NCI-H2107 (cell line): ENCODE measurements around the gene SDK2.

ENCODE experiments used
- DNase-seq: peaks from one replicate; lab custom pipeline; 2025; lab: John Stamatoyannopoulos, UW

The SDK2 gene

GRCh38 chr17:73364155-73364522 is 280.1 kb downstream of the SDK2 start:
- no peak for DNase-seq

GRCh38 chr17:73363442-73364154 is 280.6 kb downstream of the SDK2 start:
- no peak for DNase-seq

- DNase-seq: no peak
These were observed 281.5 kb downstream of the SDK2 start for GRCh38 chr17:73362697-73363096.

GRCh38 chr17:73360961-73361761 is 283.1 kb downstream of the SDK2 start:
- DNase-seq: no peak

- peak; percentile 51 for DNase-seq
These were observed 284.2 kb downstream of the SDK2 start for GRCh38 chr17:73359987-73360410.

- DNase-seq: no peak
These were observed 284.9 kb downstream of the SDK2 start for GRCh38 chr17:73359352-73359751.

- DNase-seq: no peak
These were observed 285.6 kb downstream of the SDK2 start for GRCh38 chr17:73358668-73359067.

- DNase-seq: no peak
These were observed 286.3 kb downstream of the SDK2 start for GRCh38 chr17:73357981-73358380.

- no peak for DNase-seq
These were observed 286.9 kb downstream of the SDK2 start for GRCh38 chr17:73357318-73357717.

GRCh38 chr17:73356561-73357170 is 287.6 kb downstream of the SDK2 start:
- DNase-seq: no peak

- no peak for DNase-seq
These were observed 289.6 kb downstream of the SDK2 start for GRCh38 chr17:73354423-73355284.

GRCh38 chr17:73352261-73352660 is 292.0 kb downstream of the SDK2 start:
- no peak for DNase-seq

GRCh38 chr17:73351764-73352163 is 292.5 kb downstream of the SDK2 start:
- no peak for DNase-seq

GRCh38 chr17:73350864-73351263 is 293.4 kb downstream of the SDK2 start:
- no peak for DNase-seq

GRCh38 chr17:73349647-73350046 is 294.6 kb downstream of the SDK2 start:
- no peak for DNase-seq

- no peak for DNase-seq
These were observed 295.1 kb downstream of the SDK2 start for GRCh38 chr17:73349138-73349537.

- no peak for DNase-seq
These were observed 295.5 kb downstream of the SDK2 start for GRCh38 chr17:73348829-73349095.

GRCh38 chr17:73348018-73348828 is 296.0 kb downstream of the SDK2 start:
- no peak for DNase-seq

GRCh38 chr17:73347351-73347750 is 296.9 kb downstream of the SDK2 start:
- DNase-seq: no peak

GRCh38 chr17:73346501-73347162 is 297.6 kb downstream of the SDK2 start:
- DNase-seq: no peak
